Smooth muscle cell (in vitro differentiated cells): ENCODE data around the gene KAZN. TPM values are rescaled to one million over a fixed set of nuclear protein-coding genes. Genes with fewer than 3 reads are reported as not detected.

Experiments
- DNase-seq: peaks from one replicate; lab custom pipeline; 2025; ENCODE audit not compliant: unreplicated experiment; lab: John Stamatoyannopoulos, UW
- H2AFZ ChIP-seq: fragments of 200-600 bp; sonication (generic); 2 replicates; pipeline ENCODE4 v1.6.0; 2016; ENCODE audit warnings: antibody characterized with exemption, low read depth, mild to moderate bottlenecking
- H3F3A ChIP-seq: fragments of 200-600 bp; sonication (generic); 2 replicates; pipeline ENCODE4 v1.6.0; 2017; ENCODE audit warnings: antibody characterized with exemption, low read depth
- H3K27ac ChIP-seq: fragments of 200-600 bp; sonication (generic); 2 replicates; pipeline ENCODE4 v1.5.1; 2016; ENCODE audit warnings: low read depth, mild to moderate bottlenecking
- H3K27me3 ChIP-seq: fragments of 200-600 bp; sonication (generic); 2 replicates; pipeline ENCODE4 v1.6.1; 2016; ENCODE audit warnings: low read depth, mild to moderate bottlenecking
- H3K36me3 ChIP-seq: fragments of 200-600 bp; sonication (generic); 2 replicates; pipeline ENCODE4 v1.5.1; 2016; ENCODE audit warnings: low read depth
- H3K4me1 ChIP-seq: fragments of 200-600 bp; sonication (generic); 2 replicates; pipeline ENCODE4 v1.5.1; 2016; ENCODE audit warnings: low read depth
- H3K4me2 ChIP-seq: fragments of 200-600 bp; sonication (generic); 2 replicates; pipeline ENCODE4 v1.6.0; 2016; ENCODE audit warnings: mild to moderate bottlenecking
- H3K4me3 ChIP-seq: fragments of 200-600 bp; sonication (generic); 2 replicates; pipeline ENCODE4 v1.5.1; 2016; ENCODE audit warnings: mild to moderate bottlenecking
- H3K79me2 ChIP-seq: fragments of 200-600 bp; sonication (generic); 2 replicates; pipeline ENCODE4 v1.6.0; 2016; ENCODE audit warnings: low read depth, mild to moderate bottlenecking
- H3K9ac ChIP-seq: fragments of 200-600 bp; sonication (generic); 2 replicates; pipeline ENCODE4 v1.6.0; 2016; ENCODE audit warnings: low read depth
- H3K9me3 ChIP-seq: fragments of 200-600 bp; sonication (generic); replicated peaks from 2 replicates; pipeline ENCODE4 v1.5.1; 2016; ENCODE audit warnings: low read depth
- H4K20me1 ChIP-seq: fragments of 200-600 bp; sonication (generic); 2 replicates; pipeline ENCODE4 v1.6.0; 2016; ENCODE audit warnings: low read depth
- CTCF ChIP-seq: fragments of 200-600 bp; sonication (generic); IDR thresholded peaks from 2 replicates; pipeline ENCODE4 v1.5.1; 2017; ENCODE audit warnings: borderline replicate concordance, mild to moderate bottlenecking, antibody characterized with exemption; ENCODE audit not compliant: insufficient read depth, poor library complexity, severe bottlenecking
- WGBS: methylation state at CpG from one replicate; pipeline ENCODE4 v1.1.7; 2016; ENCODE audit warnings: low lambda C conversion rate; 5-methylcytosine and 5-hydroxymethylcytosine counted together
- polyA plus RNA-seq: library from polyadenylated mRNA; unstranded; fragments of >200 nt; fragmentation: Nextera tagmentation; extraction: Ambion mirVana; gene quantifications from 2 replicates; pipeline ENCODE4 v1.2.1, GENCODE V29; 2016
- total RNA-seq: library from RNA; depleted of rRNA; stranded (reverse); fragments of >200 nt; gene quantifications from 2 replicates; pipeline ENCODE4 v1.2.3, GENCODE V29; 2014

The KAZN gene
- total and polyA plus RNA-seq, 2 experiments from 2014 or later: 6.3 to 8.2 TPM

- DNase-seq: no peak
Measured at GRCh38 chr1:14897080-14897449, 298.6 kb downstream of the KAZN start.

GRCh38 chr1:14897547-14897946 is 299.1 kb downstream of the KAZN start:
- H3K79me2 ChIP-seq: no peaks in the 10 kb centered on the region
- no peak for TF ChIP-seq CTCF
- no peak overlapping the region for H3K4me2 ChIP-seq
- H3K27ac ChIP-seq: no peak overlapping the region
- no peaks in the 10 kb centered on the region for H4K20me1 ChIP-seq
- no peaks in the 10 kb centered on the region for H3K27me3 ChIP-seq
- no peaks in the 10 kb centered on the region for H3K4me1 ChIP-seq
- H2AFZ ChIP-seq: no peak overlapping the region
- no peak for DNase-seq
- WGBS: 61% methylated on average over 4 of the region's 4 CpGs
- H3F3A ChIP-seq: no peaks in the 10 kb centered on the region
- no peak overlapping the region for H3K9ac ChIP-seq
- no peaks in the 10 kb centered on the region for H3K36me3 ChIP-seq
- no peaks in the 10 kb centered on the region for H3K9me3 ChIP-seq
- no peak overlapping the region for H3K4me3 ChIP-seq

More at GRCh38 chr1:14897080-14897449, 298.6 kb downstream of the KAZN start:
- no peaks in the 10 kb centered on the region for H3K27me3 ChIP-seq
- no peaks in the 10 kb centered on the region for H3K4me1 ChIP-seq
- H3K4me3 ChIP-seq: no peak overlapping the region
- H3K79me2 ChIP-seq: no peaks in the 10 kb centered on the region
- TF ChIP-seq CTCF: no peak
- no peak overlapping the region for H3K4me2 ChIP-seq
- H3K36me3 ChIP-seq: no peaks in the 10 kb centered on the region
- H3K9ac ChIP-seq: no peak overlapping the region
- no peak overlapping the region for H2AFZ ChIP-seq
- no peaks in the 10 kb centered on the region for H3K9me3 ChIP-seq
- no peak overlapping the region for H3K27ac ChIP-seq
- H4K20me1 ChIP-seq: no peaks in the 10 kb centered on the region
- no peaks in the 10 kb centered on the region for H3F3A ChIP-seq

- no peak overlapping the region for H3K27ac ChIP-seq
- no peak overlapping the region for H3K4me3 ChIP-seq
- no peaks in the 10 kb centered on the region for H3K9me3 ChIP-seq
- WGBS: 75% methylated on average over 7 of the region's 7 CpGs
- no peaks in the 10 kb centered on the region for H3K27me3 ChIP-seq
- no peak overlapping the region for H3K9ac ChIP-seq
- TF ChIP-seq CTCF: no peak
- H3K4me2 ChIP-seq: no peak overlapping the region
- no peak for DNase-seq
- H3K36me3 ChIP-seq: no peaks in the 10 kb centered on the region
- no peaks in the 10 kb centered on the region for H3K79me2 ChIP-seq
- H3K4me1 ChIP-seq: no peaks in the 10 kb centered on the region
- H4K20me1 ChIP-seq: no peaks in the 10 kb centered on the region
- no peak overlapping the region for H2AFZ ChIP-seq
- H3F3A ChIP-seq: no peaks in the 10 kb centered on the region
Measured at GRCh38 chr1:14897997-14898645, 299.6 kb downstream of the KAZN start.

GRCh38 chr1:14899686-14900085 is 301.2 kb downstream of the KAZN start:
- Histone ChIP-seq H3K36me3 (no peaks in the 10 kb centered on the region), H3K4me2 (no peak overlapping the region), H2AFZ (no peak overlapping the region), H3F3A (no peaks in the 10 kb centered on the region), H3K4me1 (no peaks in the 10 kb centered on the region), H3K9ac (no peak overlapping the region), H3K79me2 (no peaks in the 10 kb centered on the region), H3K27me3 (no peaks in the 10 kb centered on the region), H3K4me3 (no peak overlapping the region), H4K20me1 (no peaks in the 10 kb centered on the region), H3K27ac (no peak overlapping the region), H3K9me3 (no peaks in the 10 kb centered on the region)
- 90% methylated on average over 11 of the region's 11 CpGs for WGBS
- DNase-seq: no peak
- no peak for TF ChIP-seq CTCF
